Fibroblast of villous mesenchyme (primary cell): Measurements from ENCODE around the gene CLTC. TPM values are rescaled to one million over a fixed set of nuclear protein-coding genes. Genes with fewer than 3 reads are reported as not detected.
A peak's percentile ranks its signal among the peaks of the same experiment; 100 is the strongest.

Experiments used
- DNase-seq: peaks from one replicate; pipeline ENCODE4 v3.0.0-alpha.2; 2010; ENCODE audit warnings: low read depth
- H3K4me3 ChIP-seq: 2 replicates; pipeline ENCODE4 v1.5.1; 2011; ENCODE audit warnings: low read depth, mild to moderate bottlenecking, low read length
- CTCF ChIP-seq: IDR thresholded peaks from 2 replicates; pipeline ENCODE4 v1.5.1; 2012; ENCODE audit warnings: low read depth, mild to moderate bottlenecking, low read length; ENCODE audit not compliant: insufficient read depth
- total RNA-seq: library from RNA; depleted of rRNA; stranded (reverse); fragments of >200 nt; gene quantifications from 2 replicates; pipeline ENCODE4 v1.2.3, GENCODE V29; 2012

The CLTC gene
- total RNA-seq, 1 donor = 613 TPM

- no peak for DNase-seq
- TF ChIP-seq CTCF = no peak
Observed at GRCh38 chr17:59632398-59632797, 12.7 kb downstream of the CLTC start.

GRCh38 chr17:59633658-59634359, 14.1 kb downstream of the CLTC start:
- H3K4me3 ChIP-seq = no peak overlapping the region
- no peak for TF ChIP-seq CTCF
- no peak for DNase-seq

More at GRCh38 chr17:59632398-59632797, 12.7 kb downstream of the CLTC start:
- H3K4me3 ChIP-seq = no peak overlapping the region

GRCh38 chr17:59634632-59635541, 15.2 kb downstream of the CLTC start:
- H3K4me3 ChIP-seq = no peak overlapping the region
- DNase-seq = peak; percentile 51
- no peak for TF ChIP-seq CTCF

GRCh38 chr17:59637611-59638310, 18.1 kb downstream of the CLTC start:
- no peak overlapping the region for H3K4me3 ChIP-seq
- no peak for TF ChIP-seq CTCF
- no peak for DNase-seq

GRCh38 chr17:59638553-59638952, 18.9 kb downstream of the CLTC start:
- TF ChIP-seq CTCF = no peak
- DNase-seq = no peak
- H3K4me3 ChIP-seq = no peak overlapping the region

- no peak for TF ChIP-seq CTCF
- no peak for DNase-seq
- H3K4me3 ChIP-seq = no peak overlapping the region
Observed at GRCh38 chr17:59641799-59642484, 22.2 kb downstream of the CLTC start.
